Naive thymus-derived CD4-positive, alpha-beta T cell (primary cell): ENCODE results near the gene PDCD2L. TPM values are rescaled to one million over a fixed set of nuclear protein-coding genes. Genes with fewer than 3 reads are reported as not detected.

Experiments used
- ATAC-seq: fragments of 150-1000 bp; cut with Tn5 transposase; 2 replicates; pipeline ENCODE4 v1.10.0; 2021; ENCODE audit warnings: mild to moderate bottlenecking, moderate library complexity
- CTCF ChIA-PET: fragments of 350-600 bp; sonication (Branson Sonifier 250); formaldehyde crosslinking; loops from one replicate; lab custom pipeline; 2021; ENCODE audit warnings: antibody characterized with exemption; lab: Charles Lee
- POLR2A ChIA-PET: fragments of 350-600 bp; sonication (Branson Sonifier 250); formaldehyde crosslinking; loops from one replicate; lab custom pipeline; 2021; ENCODE audit warnings: antibody characterized with exemption, inconsistent platforms; lab: Charles Lee
- DNase-seq, 9 donors: peaks; one replicate each; pipeline versions ENCODE4 v3.0.0 to v3.0.0-alpha.2; 2020 to 2022; ENCODE audit warnings: mixed read lengths in 1 of 9
- H3K27ac ChIP-seq: one replicate; pipeline ENCODE4 v1.7.0; 2013; ENCODE audit warnings: mild to moderate bottlenecking, low read depth, low read length, moderate library complexity
- H3K27me3 ChIP-seq, 2 donors: one replicate each; pipeline ENCODE4 v1.7.0; 2013; ENCODE audit warnings: low read length in 2 of 2, mild to moderate bottlenecking in 2 of 2, moderate library complexity in 2 of 2; ENCODE audit not compliant: control insufficient read depth in 2 of 2, insufficient read depth in 2 of 2
- H3K36me3 ChIP-seq, 3 experiments: 1 replicate in 2 of 3; 2 replicates in 1 of 3; pipeline ENCODE4 v1.7.0; 2013; ENCODE audit warnings: low read length in 3 of 3, mild to moderate bottlenecking in 3 of 3, moderate library complexity in 1 of 3; ENCODE audit not compliant: insufficient read depth in 3 of 3, control insufficient read depth in 2 of 3
- H3K4me1 ChIP-seq, 2 donors: one replicate each; pipeline ENCODE4 v1.7.0; 2013; ENCODE audit warnings: low read length in 2 of 2, mild to moderate bottlenecking in 2 of 2, moderate library complexity in 1 of 2; ENCODE audit not compliant: control insufficient read depth in 2 of 2, insufficient read depth in 2 of 2
- H3K4me3 ChIP-seq: 2 replicates; pipeline ENCODE4 v1.7.0; 2013; ENCODE audit warnings: mild to moderate bottlenecking, low read length
- H3K9me3 ChIP-seq, 3 experiments: 1 replicate in 2 of 3; 2 replicates in 1 of 3; pipeline ENCODE4 v1.7.0; 2013; ENCODE audit warnings: low read length in 3 of 3; ENCODE audit not compliant: control insufficient read depth in 2 of 3
- H3K27ac Mint-ChIP-seq, 9 donors: one replicate each; pipeline ENCODE4 v1.8.0; 2020 to 2022; ENCODE audit warnings: mixed read lengths in 9 of 9, mild to moderate bottlenecking in 8 of 9, moderate library complexity in 5 of 9, inconsistent platforms in 2 of 9
- H3K27me3 Mint-ChIP-seq, 5 donors: one replicate each; pipeline ENCODE4 v1.8.0; 2021 to 2022; ENCODE audit warnings: mixed read lengths in 5 of 5, mild to moderate bottlenecking in 1 of 5
- H3K36me3 Mint-ChIP-seq, 5 donors: one replicate each; pipeline ENCODE4 v1.8.0; 2020 to 2022; ENCODE audit warnings: mixed read lengths in 5 of 5, mild to moderate bottlenecking in 3 of 5, inconsistent platforms in 1 of 5
- H3K4me1 Mint-ChIP-seq, 7 donors: one replicate each; pipeline ENCODE4 v1.8.0; 2020 to 2022; ENCODE audit warnings: mixed read lengths in 7 of 7, mild to moderate bottlenecking in 3 of 7, inconsistent platforms in 1 of 7
- H3K4me3 Mint-ChIP-seq, 10 donors: one replicate each; pipeline ENCODE4 v1.8.0; 2020 to 2022; ENCODE audit warnings: mild to moderate bottlenecking in 10 of 10, mixed read lengths in 10 of 10, moderate library complexity in 6 of 10, inconsistent platforms in 2 of 10
- H3K9me3 Mint-ChIP-seq, 11 donors: one replicate each; pipeline ENCODE4 v1.8.0; 2020 to 2022; ENCODE audit warnings: mixed read lengths in 11 of 11, mild to moderate bottlenecking in 4 of 11, inconsistent platforms in 1 of 11, moderate library complexity in 1 of 11
- intact Hi-C, 2 donors: fragments of 100-400 bp; cut with micrococcal nuclease; formaldehyde crosslinking; loops; one replicate each; pipeline ENCODE4 v1.15.1; 2023
- polyA plus RNA-seq, 2 donors: library from polyadenylated mRNA; unstranded; fragments of 300-500 nt; fragmentation: Illumina TruSeq; gene quantifications; one replicate each; pipeline ENCODE4 v1.2.3, GENCODE V29; 2021
- total RNA-seq, 6 experiments: library from RNA in 5 of 6; stranded (reverse) in 5 of 6; gene quantifications; 1 replicate in 5 of 6; 2 replicates in 1 of 6; pipeline ENCODE4 v1.2.3 and lab custom pipeline; 2021 to 2026

PDCD2L gene
- total and polyA plus RNA-seq, 7 experiments from 2014 or later, result 4.9 to 23.3 (median 14.4) TPM

GRCh38 chr19:34364830-34365462 lies 39.3 kb upstream of the PDCD2L start, which contains the start of gene GPI:
Gene GPI, plus strand, starts transcription at chr19:34365196. Its CDS starts 71 bp downstream, at chr19:34365267.
- Mint-ChIP-seq H3K4me1 (peaks cover 32 to 70% (median 41%) of the 10 kb centered on the region in 7 donors), H3K4me3 (peak within 1 kb of the TSS; percentile 92 to 100 (median 96)), H3K36me3 (peaks cover 0 to 35% (median 4%) of the 10 kb centered on the region in 5 donors), H3K27ac (peak within 1 kb of the TSS; percentile 75 to 97 (median 85)), H3K9me3 (peaks cover 0 to 2% (median 0%) of the 10 kb centered on the region in 11 donors), H3K27me3 (no peaks in the 10 kb centered on the region)
- no peaks in the 10 kb centered on the region for H3K9me3 ChIP-seq
- peak within 1 kb of the TSS; percentile 90 for H3K4me3 ChIP-seq
- peak within 1 kb of the TSS; percentile 73 for H3K27ac ChIP-seq
- H3K4me1 ChIP-seq, result peaks cover 11 to 24% of the 10 kb centered on the region in 2 donors
- CTCF ChIA-PET, result no interaction called here
- intact Hi-C loops, result loop anchor here (1.0 to 2.0 kb wide), 3 partner anchors 14 to 39 kb away; partner anchors contain the start of gene PDCD2L (in 1 of the 2)
- POLR2A ChIA-PET, result interaction anchor here (0.6 to 2.4 kb wide), 10 partner anchors 9 to 193 kb away, joined by 3 to 12 read pairs (median 5); partner anchors contain the start of genes PDCD2L and UBA2
- H3K36me3 ChIP-seq, result peaks cover 4 to 36% (median 5%) of the 10 kb centered on the region in 3 experiments
- ATAC-seq (peak; percentile 94), DNase-seq (peak; percentile 53 to 82 (median 65))
- no peaks in the 10 kb centered on the region for H3K27me3 ChIP-seq

- ChIA-PET CTCF (no interaction called here), POLR2A (interaction anchor here (0.6 to 2.4 kb wide), 12 partner anchors 8 to 194 kb away, joined by 3 to 12 read pairs (median 6); partner anchors contain the start of genes PDCD2L and UBA2)
- DNase-seq (peak in 2 of 9 donors; percentile 12 to 42), ATAC-seq (no peak)
- H3K36me3 Mint-ChIP-seq, result peaks cover 0 to 38% (median 4%) of the 10 kb centered on the region in 5 donors
- H3K9me3 Mint-ChIP-seq, result no peaks in the 10 kb centered on the region
- Histone ChIP-seq H3K9me3 (no peaks in the 10 kb centered on the region), H3K27me3 (no peaks in the 10 kb centered on the region), H3K4me1 (peaks cover 11 to 24% of the 10 kb centered on the region in 2 donors), H3K27ac (peak overlapping the region; percentile 73), H3K36me3 (peaks cover 4 to 44% (median 5%) of the 10 kb centered on the region in 3 experiments), H3K4me3 (peak overlapping the region; percentile 90)
- H3K27ac Mint-ChIP-seq, result peak overlapping the region; percentile 75 to 94 (median 85)
- intact Hi-C loops, result loop anchor here (1.0 to 2.0 kb wide), 3 partner anchors 15 to 39 kb away; partner anchors contain the start of gene PDCD2L (in 1 of the 2)
- H3K4me3 Mint-ChIP-seq, result peak overlapping the region; percentile 87 to 100 (median 96)
- no peaks in the 10 kb centered on the region for H3K27me3 Mint-ChIP-seq
- H3K4me1 Mint-ChIP-seq, result peaks cover 31 to 72% (median 40%) of the 10 kb centered on the region in 7 donors
Measured at GRCh38 chr19:34365463-34366401, 38.5 kb upstream of the PDCD2L start.

DNA sequence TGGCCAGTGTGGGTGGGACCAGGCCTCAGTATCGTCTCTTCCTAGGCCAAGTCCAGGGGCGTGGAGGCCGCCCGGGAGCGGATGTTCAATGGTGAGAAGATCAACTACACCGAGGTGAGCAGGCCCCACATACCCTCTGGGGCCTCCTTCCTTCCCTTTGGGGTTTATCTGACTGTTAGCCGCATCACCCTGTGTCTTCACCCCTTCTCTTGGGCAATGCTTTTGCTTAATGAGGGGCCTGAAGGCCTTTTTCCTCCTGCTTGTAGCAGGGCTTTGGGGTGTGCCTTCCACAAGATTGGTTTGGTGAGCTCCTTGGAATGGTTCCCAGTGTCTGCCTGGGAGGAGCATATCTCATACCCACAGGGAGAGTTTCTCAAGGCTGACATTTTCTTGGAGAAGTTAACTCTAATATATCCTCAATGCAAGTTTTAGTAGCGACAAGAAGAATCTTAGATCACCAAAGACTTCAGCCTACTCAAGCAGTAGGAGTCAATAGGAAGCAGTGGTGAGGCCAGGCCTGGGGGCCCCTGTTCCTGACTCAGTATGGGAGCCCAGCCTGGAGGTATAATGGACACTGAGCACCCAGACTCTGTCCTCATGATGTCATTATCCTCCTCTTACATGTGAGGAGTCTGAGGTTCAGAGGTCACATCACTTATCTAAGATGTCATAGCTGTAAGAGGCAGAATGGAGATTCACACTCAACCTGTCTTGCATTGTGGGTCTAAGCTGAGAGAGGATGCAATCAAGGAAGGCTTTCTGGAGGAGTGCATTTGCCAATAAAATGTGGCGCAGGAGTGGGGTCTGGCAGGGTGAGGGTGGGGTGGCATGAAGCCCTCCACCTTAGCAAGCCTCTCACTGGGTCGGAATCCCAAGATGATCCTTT lies 37.2 kb upstream of the PDCD2L start:
- Mint-ChIP-seq H3K27ac (peak overlapping the region in 5 of 9 donors; percentile 80 to 92 (median 85)), H3K4me1 (peaks cover 33 to 79% (median 46%) of the 10 kb centered on the region in 7 donors), H3K27me3 (no peaks in the 10 kb centered on the region), H3K4me3 (peak overlapping the region; percentile 87 to 100 (median 96)), H3K36me3 (peaks cover 4 to 46% (median 11%) of the 10 kb centered on the region in 5 donors), H3K9me3 (no peaks in the 10 kb centered on the region)
- H3K27ac ChIP-seq, result no peak overlapping the region
- intact Hi-C loops, result no loop called here
- no peak for DNase-seq
- H3K9me3 ChIP-seq, result no peaks in the 10 kb centered on the region
- peaks cover 11 to 24% of the 10 kb centered on the region in 2 donors for H3K4me1 ChIP-seq
- CTCF ChIA-PET, result no interaction called here
- ATAC-seq, result peak; percentile 32
- peak overlapping the region; percentile 90 for H3K4me3 ChIP-seq
- peaks cover 4 to 48% (median 5%) of the 10 kb centered on the region in 3 experiments for H3K36me3 ChIP-seq
- POLR2A ChIA-PET, result interaction anchor here (0.8 to 2.4 kb wide), 4 partner anchors 16 to 189 kb away, joined by 4 to 12 read pairs (median 6); no protein-coding TSS in a partner anchor
- no peaks in the 10 kb centered on the region for H3K27me3 ChIP-seq

GRCh38 chr19:34367624-34367957 lies 36.6 kb upstream of the PDCD2L start:
- intact Hi-C loops, result no loop called here
- POLR2A ChIA-PET, result interaction anchor here (0.8 kb wide), 1 partner anchor 109 kb away, joined by 4 read pairs; no protein-coding TSS in a partner anchor
- Histone ChIP-seq H3K4me1 (peaks cover 11 to 24% of the 10 kb centered on the region in 2 donors), H3K9me3 (no peaks in the 10 kb centered on the region), H3K4me3 (no peak overlapping the region), H3K27ac (no peak overlapping the region), H3K36me3 (peaks cover 4 to 48% (median 5%) of the 10 kb centered on the region in 3 experiments), H3K27me3 (no peaks in the 10 kb centered on the region)
- Mint-ChIP-seq H3K4me1 (peaks cover 33 to 73% (median 46%) of the 10 kb centered on the region in 7 donors), H3K4me3 (peak overlapping the region in 2 of 10 donors; percentile 25 to 100), H3K36me3 (peaks cover 4 to 46% (median 11%) of the 10 kb centered on the region in 5 donors), H3K27me3 (no peaks in the 10 kb centered on the region), H3K27ac (peak overlapping the region in 2 of 9 donors; percentile 38 to 68), H3K9me3 (no peaks in the 10 kb centered on the region)
- ATAC-seq (no peak), DNase-seq (no peak)
- CTCF ChIA-PET, result no interaction called here

- H3K36me3 ChIP-seq, result peaks cover 4 to 48% (median 5%) of the 10 kb centered on the region in 3 experiments
- CTCF ChIA-PET, result no interaction called here
Measured at GRCh38 chr19:34368338-34368737, 35.9 kb upstream of the PDCD2L start.

More at GRCh38 chr19:34368338-34368737, 35.9 kb upstream of the PDCD2L start:
- no peaks in the 10 kb centered on the region for H3K27me3 ChIP-seq
- DNase-seq (no peak), ATAC-seq (no peak)
- Mint-ChIP-seq H3K9me3 (no peaks in the 10 kb centered on the region), H3K27ac (peak overlapping the region in 6 of 9 donors; percentile 14 to 74 (median 53)), H3K4me1 (peaks cover 31 to 65% (median 46%) of the 10 kb centered on the region in 7 donors), H3K27me3 (no peaks in the 10 kb centered on the region), H3K4me3 (peak overlapping the region in 6 of 10 donors; percentile 30 to 100 (median 50)), H3K36me3 (peaks cover 4 to 46% (median 11%) of the 10 kb centered on the region in 5 donors)
- H3K4me1 ChIP-seq, result peaks cover 11 to 24% of the 10 kb centered on the region in 2 donors
- H3K27ac ChIP-seq, result no peak overlapping the region
- no peak overlapping the region for H3K4me3 ChIP-seq
- intact Hi-C loops, result no loop called here
- POLR2A ChIA-PET, result no interaction called here
- H3K9me3 ChIP-seq, result no peaks in the 10 kb centered on the region
